Testis (tissue), 2 donors: ENCODE data around the gene TENM4.

Experiments used
- POLR2A ChIP-seq: fragments of 450-650 bp; IDR thresholded peaks from one replicate; pipeline ENCODE4 v1.6.1; 2017; ENCODE audit warnings: antibody characterized with exemption, mild to moderate bottlenecking, moderate library complexity
- TF ChIP-seq, protein P1 (sequence below), 3 experiments: fragments of 450-650 bp in 2 of 3; fragments of 200-600 bp in 1 of 3; sonication (generic) in 1 of 3; IDR thresholded peaks; one replicate each; pipeline ENCODE4 v1.5.1; 2016 to 2019; ENCODE audit warnings: antibody characterized with exemption in 3 of 3, mild to moderate bottlenecking in 2 of 3, moderate library complexity in 1 of 3

DNA sequence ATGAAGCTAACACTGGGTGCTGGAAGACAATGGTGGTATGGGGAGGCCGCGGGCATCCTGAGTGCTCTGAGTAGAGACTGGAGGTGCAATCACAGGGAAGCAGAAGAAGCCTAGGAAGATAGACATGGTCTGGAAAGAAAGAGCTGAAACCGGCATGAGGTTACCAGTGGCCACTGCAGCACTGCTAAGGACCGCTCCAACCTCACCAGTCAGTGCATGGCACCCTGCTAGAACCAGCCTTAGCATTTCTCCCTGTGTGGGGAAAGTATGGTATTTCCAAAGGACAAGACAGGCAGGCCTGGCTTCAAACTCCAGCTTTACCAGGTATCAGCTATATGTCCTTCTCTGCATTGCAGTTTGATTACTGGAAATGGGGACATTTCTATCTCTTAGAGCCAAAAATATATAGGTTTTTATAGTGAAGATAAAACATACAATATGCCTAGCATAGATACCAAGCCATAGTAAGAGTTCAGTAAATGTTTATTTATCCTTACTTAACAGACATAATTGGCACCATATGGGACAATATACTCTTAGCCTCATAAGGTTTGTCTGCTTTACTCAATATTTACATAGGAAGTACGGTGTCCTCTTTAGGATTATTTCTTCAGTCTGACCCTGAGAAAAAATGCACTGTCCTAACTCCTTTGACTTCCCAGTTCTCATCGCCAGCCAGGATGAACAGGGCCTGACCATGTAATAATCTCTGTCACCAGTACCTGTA lies 231.1 kb downstream of the TENM4 start:
- TF ChIP-seq, protein P1, sequence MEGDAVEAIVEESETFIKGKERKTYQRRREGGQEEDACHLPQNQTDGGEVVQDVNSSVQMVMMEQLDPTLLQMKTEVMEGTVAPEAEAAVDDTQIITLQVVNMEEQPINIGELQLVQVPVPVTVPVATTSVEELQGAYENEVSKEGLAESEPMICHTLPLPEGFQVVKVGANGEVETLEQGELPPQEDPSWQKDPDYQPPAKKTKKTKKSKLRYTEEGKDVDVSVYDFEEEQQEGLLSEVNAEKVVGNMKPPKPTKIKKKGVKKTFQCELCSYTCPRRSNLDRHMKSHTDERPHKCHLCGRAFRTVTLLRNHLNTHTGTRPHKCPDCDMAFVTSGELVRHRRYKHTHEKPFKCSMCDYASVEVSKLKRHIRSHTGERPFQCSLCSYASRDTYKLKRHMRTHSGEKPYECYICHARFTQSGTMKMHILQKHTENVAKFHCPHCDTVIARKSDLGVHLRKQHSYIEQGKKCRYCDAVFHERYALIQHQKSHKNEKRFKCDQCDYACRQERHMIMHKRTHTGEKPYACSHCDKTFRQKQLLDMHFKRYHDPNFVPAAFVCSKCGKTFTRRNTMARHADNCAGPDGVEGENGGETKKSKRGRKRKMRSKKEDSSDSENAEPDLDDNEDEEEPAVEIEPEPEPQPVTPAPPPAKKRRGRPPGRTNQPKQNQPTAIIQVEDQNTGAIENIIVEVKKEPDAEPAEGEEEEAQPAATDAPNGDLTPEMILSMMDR (IDR thresholded peaks at IDR 0.05), result no peak
- TF ChIP-seq POLR2A, result no peak
